NOMO-1 treated with DMSO at 0.1 percent for 48 hours (cell line): ENCODE results near the gene SEH1L.
"Not testable (repeated sequence)": the region's sequence is repeated elsewhere in the genome, so short reads cannot be mapped to it uniquely, and the experiment has no call there.

Source experiments
- DNase-seq: peaks from one replicate; lab custom pipeline; 2025; ENCODE audit not compliant: unreplicated experiment; lab: John Stamatoyannopoulos, UW

Gene SEH1L

GRCh38 chr18:12939162-12939561 lies 8.6 kb upstream of the SEH1L start:
- no peak for DNase-seq

- no peak for DNase-seq
These were observed 4.6 kb upstream of the SEH1L start for GRCh38 chr18:12943215-12943614.

- no peak for DNase-seq
These were observed 3.1 kb upstream of the SEH1L start for GRCh38 chr18:12944709-12945108.

GRCh38 chr18:12946549-12947284 lies 1.1 kb upstream of the SEH1L start:
- peak; percentile 43 for DNase-seq

GRCh38 chr18:12948050-12948804 lies 416 bp downstream of the SEH1L start:
- DNase-seq = peak; percentile 92

GRCh38 chr18:12958478-12958877 lies 10.7 kb downstream of the SEH1L start:
- no peak for DNase-seq

GRCh38 chr18:12960395-12960794 lies 12.6 kb downstream of the SEH1L start:
- DNase-seq = no peak

GRCh38 chr18:12960853-12961397 lies 13.1 kb downstream of the SEH1L start:
- DNase-seq = no peak

- DNase-seq = no peak
These were observed 15.3 kb downstream of the SEH1L start for GRCh38 chr18:12963069-12963468.

GRCh38 chr18:12968115-12968514 lies 20.3 kb downstream of the SEH1L start:
- DNase-seq = no peak

GRCh38 chr18:12968619-12969018 lies 20.8 kb downstream of the SEH1L start:
- no peak for DNase-seq

GRCh38 chr18:12973562-12974213 lies 25.9 kb downstream of the SEH1L start:
- no peak for DNase-seq

GRCh38 chr18:12975488-12975887 lies 27.7 kb downstream of the SEH1L start:
- DNase-seq = no peak

- DNase-seq = no peak
These were observed 28.5 kb downstream of the SEH1L start for GRCh38 chr18:12976305-12976704.

- not testable (repeated sequence) for DNase-seq
These were observed 32.3 kb downstream of the SEH1L start for GRCh38 chr18:12980065-12980464.

- no peak for DNase-seq
These were observed 41.7 kb downstream of the SEH1L start for GRCh38 chr18:12989397-12990122.

- DNase-seq = no peak
These were observed 42.3 kb downstream of the SEH1L start for GRCh38 chr18:12990123-12990475.

- DNase-seq = peak; percentile 59
These were observed 42.8 kb downstream of the SEH1L start for GRCh38 chr18:12990641-12990966.

GRCh38 chr18:12990967-12991820 lies 43.4 kb downstream of the SEH1L start, which contains the start of gene CEP192:
TSS of gene CEP192 (plus strand) at chr18:12991362. CDS start at chr18:12999425, 8,063 bp downstream.
- peak; percentile 99 for DNase-seq

- peak; percentile 32 for DNase-seq
These were observed 44.0 kb downstream of the SEH1L start for GRCh38 chr18:12991821-12992179.
